GM12872 (cell line): ENCODE results near the gene CPEB4.
A peak's percentile ranks its signal among the peaks of the same experiment; 100 is the strongest.

Experiments used
- CTCF ChIP-seq: IDR thresholded peaks from 3 replicates; pipeline ENCODE4 v1.5.1; 2011; ENCODE audit warnings: low read depth, mild to moderate bottlenecking, low read length, moderate library complexity; ENCODE audit not compliant: insufficient read depth

Gene CPEB4

GRCh38 chr5:173970878-173971650, 82.9 kb downstream of the CPEB4 start:
- peak; percentile 37; the same call in 2 of the 3 replicates for TF ChIP-seq CTCF

DNA sequence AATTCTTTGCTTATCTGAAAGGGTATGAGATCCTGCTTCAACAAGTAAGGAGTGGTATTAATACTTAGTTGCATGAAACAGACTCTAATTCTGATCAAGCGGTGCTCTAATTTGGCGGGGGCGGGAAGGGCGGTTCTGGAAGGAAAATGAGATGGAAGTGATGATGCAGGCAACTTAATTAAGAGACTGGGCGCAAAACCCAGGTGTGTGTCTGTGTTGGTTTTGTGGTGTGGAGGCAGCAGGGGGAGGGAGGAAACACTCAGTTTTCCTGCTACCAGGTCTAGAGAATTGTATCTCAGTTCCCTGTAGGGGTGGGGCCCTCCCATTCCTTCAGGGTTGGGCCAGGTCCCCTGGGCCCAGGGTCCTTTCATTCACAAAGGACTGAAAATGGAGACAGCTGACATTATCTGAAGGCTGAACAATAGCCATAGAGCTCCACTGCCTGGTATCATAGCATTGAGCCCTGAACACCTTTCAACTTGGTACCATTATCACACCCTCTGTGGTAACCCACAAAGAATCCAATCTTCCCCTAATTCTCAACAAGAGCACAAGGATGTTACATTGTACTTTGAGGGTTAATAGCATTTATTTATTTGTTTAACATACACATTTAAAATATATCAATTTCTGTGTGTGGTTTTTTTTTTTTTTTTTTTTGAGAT, 83.7 kb downstream of the CPEB4 start:
- no peak for TF ChIP-seq CTCF

DNA sequence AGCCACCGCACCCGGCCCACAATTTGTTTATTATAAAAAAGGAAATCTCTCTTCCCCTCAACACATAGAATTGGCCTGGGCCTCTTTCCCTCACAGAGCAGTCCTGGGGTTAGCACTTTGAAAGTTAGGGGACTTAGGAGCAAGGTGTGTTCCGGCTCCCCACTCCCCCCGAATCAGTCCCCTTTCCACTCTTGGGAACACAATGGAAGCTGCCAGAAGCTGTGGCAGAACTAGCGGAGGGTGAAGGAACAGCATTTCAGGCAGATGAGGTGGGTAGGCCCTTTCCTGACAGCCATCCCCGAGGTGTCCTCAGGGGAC, 84.4 kb downstream of the CPEB4 start:
- no peak for TF ChIP-seq CTCF

DNA sequence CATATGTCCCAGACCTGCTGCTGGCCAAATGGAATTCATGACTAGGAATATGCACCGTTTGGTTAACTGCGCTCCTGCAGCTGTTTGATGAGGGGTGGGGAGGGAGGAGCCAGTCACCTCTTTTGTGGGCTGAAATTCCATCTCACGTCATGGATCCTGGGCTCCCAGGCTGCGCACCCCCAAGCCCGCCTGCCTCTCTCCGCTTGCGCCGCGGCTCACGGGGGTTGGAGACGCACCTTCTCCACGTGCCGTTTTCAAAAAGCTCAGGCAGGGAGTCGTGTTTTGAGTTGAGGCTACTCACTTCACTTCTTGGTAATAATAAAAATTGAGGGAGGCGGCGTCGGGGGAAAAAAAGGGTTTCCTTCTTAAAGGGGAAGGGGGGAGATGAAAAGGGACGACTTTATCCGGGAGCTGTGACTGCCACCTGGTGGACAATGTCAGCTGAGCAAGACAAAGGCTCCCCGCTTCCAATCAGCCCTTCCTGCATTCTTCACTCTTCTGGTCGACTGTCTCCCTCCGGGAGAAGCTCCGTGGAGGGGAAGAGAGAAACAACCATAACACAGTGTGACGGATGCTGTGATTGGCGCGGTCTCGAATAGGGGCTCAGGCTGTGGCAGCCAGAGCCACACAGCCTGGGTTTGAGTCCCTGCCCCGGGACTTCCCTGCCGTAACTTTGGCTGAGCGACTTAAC, 84.9 kb downstream of the CPEB4 start:
- TF ChIP-seq CTCF, result peak; percentile 86

GRCh38 chr5:173973616-173973969, 85.4 kb downstream of the CPEB4 start:
- TF ChIP-seq CTCF, result no peak

GRCh38 chr5:173974688-173975239, 86.6 kb downstream of the CPEB4 start:
- no peak for TF ChIP-seq CTCF

DNA sequence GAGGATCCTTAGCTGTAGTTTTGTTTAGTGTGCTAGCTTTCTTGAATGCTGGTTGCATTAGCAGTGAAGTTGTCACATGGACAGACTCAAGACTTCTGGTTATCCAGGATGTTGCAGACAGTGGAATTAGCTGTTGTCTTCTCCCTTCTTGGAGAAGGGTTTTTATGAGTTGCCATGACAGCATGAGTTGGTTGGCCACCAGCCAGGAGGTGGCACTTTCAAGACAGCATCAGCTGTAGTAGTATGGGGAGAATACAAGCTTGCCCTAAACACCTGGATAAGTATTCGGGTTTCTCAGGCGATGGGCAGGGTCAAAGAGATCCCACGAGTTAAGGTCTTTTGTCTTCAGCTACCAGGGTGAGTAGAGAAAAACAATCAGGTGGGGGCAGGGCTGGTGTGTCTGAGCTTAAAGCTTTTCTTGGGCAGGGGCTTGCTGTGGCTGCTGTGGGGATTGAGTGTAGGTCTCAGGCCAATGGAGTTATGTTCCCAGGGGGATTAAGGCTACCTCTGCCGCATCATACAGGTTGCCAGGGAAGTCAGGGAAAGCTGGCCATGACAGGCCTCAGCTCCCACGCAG, 93.1 kb downstream of the CPEB4 start:
- no peak for TF ChIP-seq CTCF
